ENCODE results near the gene PDLIM4.

The PDLIM4 gene

DNA sequence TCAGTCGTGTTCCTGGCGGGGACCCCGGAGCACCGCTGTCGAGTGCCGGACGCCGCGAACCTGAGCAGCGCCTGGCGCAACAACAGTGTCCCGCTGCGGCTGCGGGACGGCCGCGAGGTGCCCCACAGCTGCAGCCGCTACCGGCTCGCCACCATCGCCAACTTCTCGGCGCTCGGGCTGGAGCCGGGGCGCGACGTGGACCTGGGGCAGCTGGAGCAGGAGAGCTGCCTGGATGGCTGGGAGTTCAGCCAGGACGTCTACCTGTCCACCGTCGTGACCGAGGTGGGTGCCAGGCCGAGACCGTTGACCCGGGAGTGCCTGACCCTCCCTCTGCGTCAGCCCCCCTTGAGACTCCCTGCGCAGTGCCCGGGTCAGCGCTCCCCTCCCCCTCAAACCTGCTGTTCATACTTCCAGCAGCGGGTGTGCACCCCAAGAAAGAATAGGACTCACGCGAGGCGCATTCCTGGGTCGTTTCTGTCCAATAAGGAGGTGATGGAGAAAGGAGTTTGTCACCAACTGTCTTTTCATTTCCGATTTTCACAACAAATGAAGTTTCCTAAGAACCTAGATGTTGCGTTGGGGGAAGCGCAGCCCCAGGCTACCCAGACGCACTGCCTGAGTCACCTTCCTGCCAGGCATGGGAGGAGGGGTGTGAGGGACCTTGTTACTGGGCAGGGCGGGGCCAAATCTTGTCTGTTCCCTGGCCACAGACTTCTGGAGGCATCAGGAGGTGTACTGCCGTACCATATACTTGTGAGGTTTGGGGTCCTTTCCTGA lies 37.4 kb downstream of the PDLIM4 start:
- H3K27me3 ChIP-seq (ENCODE audit: insufficient read depth, low read depth), result peaks cover 8% of the 10 kb centered on the region; the same call in 1 of the 2 replicates
- H3K4me3 ChIP-seq (IDR thresholded peaks at IDR 0.05; ENCODE audit: insufficient read depth, low read depth, low read length), result no peak overlapping the region
- TF ChIP-seq, protein P1, sequence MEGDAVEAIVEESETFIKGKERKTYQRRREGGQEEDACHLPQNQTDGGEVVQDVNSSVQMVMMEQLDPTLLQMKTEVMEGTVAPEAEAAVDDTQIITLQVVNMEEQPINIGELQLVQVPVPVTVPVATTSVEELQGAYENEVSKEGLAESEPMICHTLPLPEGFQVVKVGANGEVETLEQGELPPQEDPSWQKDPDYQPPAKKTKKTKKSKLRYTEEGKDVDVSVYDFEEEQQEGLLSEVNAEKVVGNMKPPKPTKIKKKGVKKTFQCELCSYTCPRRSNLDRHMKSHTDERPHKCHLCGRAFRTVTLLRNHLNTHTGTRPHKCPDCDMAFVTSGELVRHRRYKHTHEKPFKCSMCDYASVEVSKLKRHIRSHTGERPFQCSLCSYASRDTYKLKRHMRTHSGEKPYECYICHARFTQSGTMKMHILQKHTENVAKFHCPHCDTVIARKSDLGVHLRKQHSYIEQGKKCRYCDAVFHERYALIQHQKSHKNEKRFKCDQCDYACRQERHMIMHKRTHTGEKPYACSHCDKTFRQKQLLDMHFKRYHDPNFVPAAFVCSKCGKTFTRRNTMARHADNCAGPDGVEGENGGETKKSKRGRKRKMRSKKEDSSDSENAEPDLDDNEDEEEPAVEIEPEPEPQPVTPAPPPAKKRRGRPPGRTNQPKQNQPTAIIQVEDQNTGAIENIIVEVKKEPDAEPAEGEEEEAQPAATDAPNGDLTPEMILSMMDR (conservative IDR thresholded peaks at IDR 0.05; ENCODE audit: low read depth, low read length), result no peak
- no peaks in the 10 kb centered on the region for H4K20me1 ChIP-seq (ENCODE audit: insufficient read depth)
- peak overlapping the region; percentile 87 for H3K4me2 ChIP-seq
- H3K79me2 ChIP-seq (ENCODE audit: insufficient read depth, low read depth), result no peaks in the 10 kb centered on the region
- H3K4me1 ChIP-seq (ENCODE audit: low read depth, poor library complexity, severe bottlenecking), result peaks cover 23% of the 10 kb centered on the region
- H3K27ac ChIP-seq, result no peak overlapping the region
- H3K36me3 ChIP-seq (ENCODE audit: insufficient read depth), result no peaks in the 10 kb centered on the region
- H2AFZ ChIP-seq (ENCODE audit: low read depth), result peak overlapping the region; percentile 98
- H3K9ac ChIP-seq, result peak overlapping the region; percentile 98; the same call in 1 of the 2 replicates

DNA sequence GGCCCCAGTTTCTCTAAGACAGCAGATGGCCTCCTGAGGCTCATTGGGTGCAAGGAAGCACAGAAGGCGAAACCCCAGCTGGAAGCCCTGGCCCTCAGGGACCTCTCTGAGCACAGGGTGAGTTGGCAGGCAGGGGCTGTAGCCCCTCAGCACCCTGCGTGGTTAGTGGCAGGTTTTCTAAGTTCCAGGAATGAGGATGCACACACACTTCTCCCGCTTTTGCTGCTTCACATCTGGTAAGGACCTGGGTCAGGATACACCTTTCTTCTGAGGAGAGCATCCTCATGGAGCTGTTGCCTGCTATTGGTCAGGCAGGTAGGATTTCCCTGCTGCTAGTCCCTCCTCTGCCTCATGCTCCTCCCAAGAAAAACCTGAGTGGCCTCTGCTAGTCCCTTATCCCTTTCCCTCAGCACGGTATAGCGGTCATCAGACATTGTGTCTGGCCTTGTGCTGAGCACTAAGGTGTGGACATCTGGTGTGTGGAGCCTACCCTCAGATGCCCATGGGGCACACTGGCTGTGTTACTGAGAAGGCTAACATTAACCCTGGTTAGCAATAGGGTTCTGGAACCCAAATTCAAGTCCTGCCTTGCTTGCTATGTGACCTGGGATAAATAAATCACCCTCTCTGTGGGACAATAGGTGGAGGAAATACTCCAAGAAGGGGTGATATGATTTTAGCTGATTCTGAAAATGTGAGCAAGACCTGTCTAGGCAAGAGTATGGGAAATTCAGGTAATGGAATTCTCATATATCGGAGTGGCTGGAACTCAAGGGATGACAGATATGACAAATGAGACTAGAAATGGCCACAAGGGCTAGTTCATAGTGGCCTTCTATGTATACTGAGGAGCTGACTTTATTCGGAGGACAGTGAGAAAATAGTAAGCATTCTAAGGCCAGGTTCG lies 38.3 kb downstream of the PDLIM4 start:
- H4K20me1 ChIP-seq (ENCODE audit: insufficient read depth), result no peaks in the 10 kb centered on the region
- H2AFZ ChIP-seq (ENCODE audit: low read depth), result no peak overlapping the region
- peaks cover 19% of the 10 kb centered on the region for H3K4me1 ChIP-seq (ENCODE audit: low read depth, poor library complexity, severe bottlenecking)
- TF ChIP-seq, protein P1 (conservative IDR thresholded peaks at IDR 0.05; ENCODE audit: low read depth, low read length), result no peak
- H3K27me3 ChIP-seq (ENCODE audit: insufficient read depth, low read depth), result peaks cover 8% of the 10 kb centered on the region; the same call in 1 of the 2 replicates
- no peak overlapping the region for H3K4me2 ChIP-seq
- H3K4me3 ChIP-seq (IDR thresholded peaks at IDR 0.05; ENCODE audit: insufficient read depth, low read depth, low read length), result no peak overlapping the region
- H3K79me2 ChIP-seq (ENCODE audit: insufficient read depth, low read depth), result no peaks in the 10 kb centered on the region
- H3K36me3 ChIP-seq (ENCODE audit: insufficient read depth), result no peaks in the 10 kb centered on the region
- H3K9ac ChIP-seq, result no peak overlapping the region
- no peak overlapping the region for H3K27ac ChIP-seq

DNA sequence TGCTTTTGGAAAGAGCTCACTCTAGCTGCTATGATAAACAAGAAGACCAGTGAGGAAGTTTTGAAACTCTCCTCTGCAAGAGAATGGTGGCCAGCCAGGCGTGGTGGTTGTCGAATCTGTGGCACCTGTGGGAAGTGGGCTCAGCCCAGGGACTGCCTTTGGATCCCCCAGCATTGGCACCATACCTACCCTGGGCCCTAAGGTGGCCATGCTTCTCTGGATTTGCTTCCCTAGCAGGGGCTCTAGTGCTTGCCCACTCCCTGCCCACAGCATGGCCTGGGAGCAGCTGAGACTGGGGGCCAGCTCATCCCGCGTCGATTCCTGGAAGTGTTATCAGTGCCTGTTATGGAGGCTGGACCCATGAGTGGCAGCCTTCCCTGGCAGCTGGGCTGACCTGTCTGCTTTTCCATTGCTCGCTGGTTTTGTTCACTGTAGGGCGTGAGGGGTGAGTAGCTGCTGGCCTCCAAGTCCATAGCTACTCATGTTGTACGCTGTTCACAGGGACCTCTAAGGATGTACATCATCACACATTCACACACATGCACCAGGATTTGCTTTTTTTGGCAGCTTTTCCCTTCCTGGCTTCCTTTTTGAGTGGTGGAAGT lies 39.0 kb downstream of the PDLIM4 start:
- Histone ChIP-seq H3K27ac (no peak overlapping the region), H4K20me1 (ENCODE audit: insufficient read depth) (no peaks in the 10 kb centered on the region), H3K4me3 (IDR thresholded peaks at IDR 0.05; ENCODE audit: insufficient read depth, low read depth, low read length) (no peak overlapping the region), H3K9ac (no peak overlapping the region), H3K27me3 (ENCODE audit: insufficient read depth, low read depth) (peaks cover 8% of the 10 kb centered on the region; the same call in 1 of the 2 replicates), H3K4me2 (no peak overlapping the region), H2AFZ (ENCODE audit: low read depth) (no peak overlapping the region), H3K4me1 (ENCODE audit: low read depth, poor library complexity, severe bottlenecking) (peaks cover 11% of the 10 kb centered on the region), H3K79me2 (ENCODE audit: insufficient read depth, low read depth) (no peaks in the 10 kb centered on the region), H3K36me3 (ENCODE audit: insufficient read depth) (no peaks in the 10 kb centered on the region)
- TF ChIP-seq, protein P1 (conservative IDR thresholded peaks at IDR 0.05; ENCODE audit: low read depth, low read length), result no peak

- Histone ChIP-seq H3K4me3 (IDR thresholded peaks at IDR 0.05; ENCODE audit: insufficient read depth, low read depth, low read length) (no peak overlapping the region), H3K79me2 (ENCODE audit: insufficient read depth, low read depth) (no peaks in the 10 kb centered on the region), H4K20me1 (ENCODE audit: insufficient read depth) (no peaks in the 10 kb centered on the region), H2AFZ (ENCODE audit: low read depth) (no peak overlapping the region), H3K36me3 (ENCODE audit: insufficient read depth) (no peaks in the 10 kb centered on the region), H3K4me1 (ENCODE audit: low read depth, poor library complexity, severe bottlenecking) (peaks cover 7% of the 10 kb centered on the region), H3K27ac (no peak overlapping the region), H3K27me3 (ENCODE audit: insufficient read depth, low read depth) (peaks cover 8% of the 10 kb centered on the region; the same call in 1 of the 2 replicates), H3K9ac (no peak overlapping the region), H3K4me2 (no peak overlapping the region)
- TF ChIP-seq, protein P1 (conservative IDR thresholded peaks at IDR 0.05; ENCODE audit: low read depth, low read length), result no peak
These were observed 39.9 kb downstream of the PDLIM4 start for GRCh38 chr5:132297211-132297940.
